GM12865 (cell line): ENCODE measurements around the gene UTP14C.
"Not testable (repeated sequence)": the region's sequence is repeated elsewhere in the genome, so short reads cannot be mapped to it uniquely, and the experiment has no call there.

Experiments
- DNase-seq: peaks from one replicate; pipeline ENCODE4 v3.0.0; 2010; ENCODE audit warnings: low read depth
- H3K4me3 ChIP-seq: 2 replicates; pipeline ENCODE4 v1.5.1; 2011; ENCODE audit warnings: mild to moderate bottlenecking, low read depth, low read length, control low read depth
- CTCF ChIP-seq: IDR thresholded peaks from 2 replicates; pipeline ENCODE4 v1.5.1; 2011; ENCODE audit warnings: low read length, control low read depth, low read depth, inconsistent platforms; ENCODE audit not compliant: insufficient read depth; ENCODE audit errors: missing control alignments

Gene UTP14C

GRCh38 chr13:52029569-52029968, 5.1 kb downstream of the UTP14C start:
- H3K4me3 ChIP-seq = no peak overlapping the region
- TF ChIP-seq CTCF = no peak
- no peak for DNase-seq

GRCh38 chr13:52030401-52030800, 5.9 kb downstream of the UTP14C start:
- not testable (repeated sequence) for DNase-seq, H3K4me3 ChIP-seq

- DNase-seq = peak; percentile 19
- H3K4me3 ChIP-seq = no peak overlapping the region
- no peak for TF ChIP-seq CTCF
Measured at GRCh38 chr13:52033039-52033438, 8.5 kb downstream of the UTP14C start.

GRCh38 chr13:52034616-52035226, 10.2 kb downstream of the UTP14C start:
- no peak for DNase-seq
- TF ChIP-seq CTCF = no peak
- no peak overlapping the region for H3K4me3 ChIP-seq

- no peak for DNase-seq
- H3K4me3 ChIP-seq = no peak overlapping the region
- TF ChIP-seq CTCF = no peak
Measured at GRCh38 chr13:52036037-52036436, 11.5 kb downstream of the UTP14C start.

GRCh38 chr13:52043675-52044074, 19.2 kb downstream of the UTP14C start:
- H3K4me3 ChIP-seq = no peak overlapping the region
- TF ChIP-seq CTCF = no peak
- no peak for DNase-seq

- DNase-seq = no peak
- TF ChIP-seq CTCF = no peak
- H3K4me3 ChIP-seq = no peak overlapping the region
Measured at GRCh38 chr13:52047463-52047862, 23.0 kb downstream of the UTP14C start.

- no peak for TF ChIP-seq CTCF
- no peak overlapping the region for H3K4me3 ChIP-seq
- no peak for DNase-seq
Measured at GRCh38 chr13:52048516-52048915, 24.0 kb downstream of the UTP14C start.
